Upper lobe of left lung (tissue), 4 donors: ENCODE measurements around the gene BAD.

ENCODE experiments used
- EP300 ChIP-seq, 4 donors: sonication (generic); formaldehyde crosslinking; IDR thresholded peaks; one replicate each; pipeline ENCODE4 v1.5.1; 2017; ENCODE audit warnings: antibody characterized with exemption in 4 of 4, control low read depth in 2 of 4
- POLR2A ChIP-seq, 4 donors: fragments of 450-650 bp; IDR thresholded peaks; one replicate each; pipeline ENCODE4 v1.5.1; 2016 to 2017; ENCODE audit warnings: antibody characterized with exemption in 4 of 4, mild to moderate bottlenecking in 2 of 4

DNA sequence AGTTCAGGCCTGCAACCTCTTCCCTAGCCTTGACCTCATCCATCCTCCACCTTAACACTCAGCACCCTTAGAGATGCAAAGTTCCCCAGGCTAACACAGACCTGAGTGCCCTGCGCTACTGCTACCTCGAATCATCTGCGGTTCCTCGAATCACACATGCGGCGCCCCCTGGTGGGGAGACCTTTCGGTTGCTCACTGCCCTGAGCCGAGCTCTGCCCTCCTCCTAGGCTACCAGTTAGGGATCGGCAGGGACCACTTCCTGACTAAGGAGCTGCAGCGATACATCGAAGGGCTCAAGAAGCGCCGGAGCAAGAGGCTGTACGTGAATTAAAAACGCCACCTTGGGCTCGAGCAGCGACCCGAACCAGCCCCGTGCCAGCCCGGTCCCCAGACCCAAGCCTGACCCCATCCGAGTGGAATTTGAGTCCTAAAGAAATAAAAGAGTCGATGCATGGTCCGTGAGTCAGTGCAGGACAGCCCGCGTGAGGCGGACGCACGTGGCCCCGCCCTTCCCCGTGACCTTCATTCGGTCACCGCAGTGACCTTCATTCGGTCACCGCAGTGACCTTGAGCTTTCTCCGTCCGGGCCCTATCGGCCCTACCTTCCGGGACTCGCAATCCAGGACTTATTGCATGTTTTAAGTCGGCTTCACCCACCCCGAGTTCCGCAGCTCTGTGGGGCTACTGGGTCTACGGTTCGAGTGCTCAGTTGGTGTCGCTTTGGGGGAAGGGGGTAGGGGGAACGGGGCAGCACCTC is 20.0 kb upstream of the BAD start:
- TF ChIP-seq EP300 (IDR thresholded peaks at IDR 0.05) (no peak), POLR2A (IDR thresholded peaks at IDR 0.05) (no peak)
